ENCODE data around the gene MACROH2A1. TPM values are rescaled to one million over a fixed set of nuclear protein-coding genes. Genes with fewer than 3 reads are reported as not detected.

MACROH2A1 gene
- total and polyA plus RNA-seq, 9 of the 15 experiments (the other 6 are each of a cell fraction or from before 2014, with no cell fraction given), result 44.9 to 289 (median 193) TPM

- no peak overlapping the region for H2AFZ ChIP-seq (ENCODE audit: low read depth, low read length)
- no peaks in the 10 kb centered on the region for H3K9me3 ChIP-seq (replicated peaks; ENCODE audit: control insufficient read depth, insufficient read depth, low read depth, low read length)
- H3K9me1 ChIP-seq (ENCODE audit: control insufficient read depth, insufficient read depth, low read length), result no peaks in the 10 kb centered on the region
- 96% methylated on average over 2 of the region's 2 CpGs for WGBS (ENCODE audit: insufficient coverage, low coverage, missing lambda C conversion rate)
- H3K79me2 ChIP-seq (ENCODE audit: control insufficient read depth, insufficient read depth, low read length), result no peaks in the 10 kb centered on the region
- intact Hi-C loops (cut with micrococcal nuclease) (no loop called here), in situ Hi-C loops (cut with MboI) (no loop called here)
- H3K36me3 ChIP-seq (ENCODE audit: control insufficient read depth, insufficient read depth, low read length), result peaks cover 93% of the 10 kb centered on the region
- H3K27me3 ChIP-seq (ENCODE audit: control insufficient read depth in 2 of 2, insufficient read depth in 2 of 2, low read length in 2 of 2), result no peaks in the 10 kb centered on the region
- no peak overlapping the region for H3K27ac ChIP-seq (ENCODE audit: extremely low read depth, low read depth, low read length)
- ChIA-PET CTCF (ENCODE audit: low intra/inter-chr PET ratio) (no interaction called here), POLR2A (no interaction called here)
- no peak for ATAC-seq
- no peak for FAIRE-seq
- no peak overlapping the region for H3K9ac ChIP-seq (ENCODE audit: insufficient read depth in 1 of 2, low read depth in 2 of 2, low read length in 2 of 2)
- H3K4me2 ChIP-seq (ENCODE audit: insufficient read depth, low read length), result no peak overlapping the region
- 0 out of 5 replicates have a peak, but pooled peaks cover 0 to 1% of the 10 kb centered on the region in 2 experiments for H3K4me1 ChIP-seq (replicated peaks in 1 of 2; ENCODE audit: control insufficient read depth in 2 of 2, insufficient read depth in 2 of 2, low read length in 2 of 2)
- H3K4me3 ChIP-seq, result no peak overlapping the region
- BruUV-seq (replicated peaks), result no TSS peak
- no peak for DNase-seq (ENCODE audit: extremely low read depth in 1 of 4, low spot score in 3 of 4)
- no peaks in the 10 kb centered on the region; the same call in 1 of the 2 replicates for H4K20me1 ChIP-seq (replicated peaks; ENCODE audit: control insufficient read depth, insufficient read depth, low read length)
- no peak for TF ChIP-seq ZNF699 (CRISPR knock-in tag; IDR thresholded peaks at IDR 0.05; ENCODE audit: insufficient replicate concordance)
- TF ChIP-seq ZNF444 (CRISPR knock-in tag; IDR thresholded peaks at IDR 0.05), result no peak
- no peak for TF ChIP-seq SRSF7 (optimal IDR thresholded peaks at IDR 0.05; ENCODE audit: low read depth, low read length)
- no peak for TF ChIP-seq TEAD2 (tag; IDR thresholded peaks at IDR 0.05)
- no peak for TF ChIP-seq BCOR (IDR thresholded peaks at IDR 0.05)
- TF ChIP-seq ZFP30 (CRISPR knock-in tag; IDR thresholded peaks at IDR 0.05; ENCODE audit: borderline replicate concordance), result no peak
- no peak for TF ChIP-seq IFI16 (CRISPR knock-in tag; IDR thresholded peaks at IDR 0.05)
- no peak for TF ChIP-seq ZBTB49 (CRISPR knock-in tag; IDR thresholded peaks at IDR 0.05; ENCODE audit: borderline replicate concordance)
- TF ChIP-seq MAFK (IDR thresholded peaks at IDR 0.05; ENCODE audit: low read length), result no peak
- TF ChIP-seq BCLAF1 (IDR thresholded peaks at IDR 0.05; ENCODE audit: borderline replicate concordance in 1 of 2, control insufficient read depth in 1 of 2, low read depth in 2 of 2, low read length in 1 of 2), result no peak
- no peak for TF ChIP-seq HMG20A (CRISPR knock-in tag; conservative IDR thresholded peaks at IDR 0.05)
- no peak for TF ChIP-seq NKRF (IDR thresholded peaks at IDR 0.05; ENCODE audit: borderline replicate concordance)
- no peak for TF ChIP-seq MLX (CRISPR knock-in tag; conservative IDR thresholded peaks at IDR 0.05)
- no peak for TF ChIP-seq NCOR1 (IDR thresholded peaks at IDR 0.05)
- no peak for TF ChIP-seq HMG20B (CRISPR knock-in tag; IDR thresholded peaks at IDR 0.05)
Measured at GRCh38 chr5:135365281-135365680, 33.8 kb downstream of the MACROH2A1 start.

Data from K562 (cell line).